Stimulated activated CD8-positive, alpha-beta memory T cell treated with anti-CD3 and anti-CD28 coated beads, Interleukin-12 subunit alpha, Interleukin-12 subunit beta, amount 100 ng/mL, for 1 hour (primary cell): Measurements from ENCODE around the gene SORCS2.
"Not testable (repeated sequence)": the region's sequence is repeated elsewhere in the genome, so short reads cannot be mapped to it uniquely, and the experiment has no call there.

Experiments
- DNase-seq: peaks from one replicate; pipeline ENCODE4 v3.0.0-alpha.2; 2020; ENCODE audit warnings: low read depth

The SORCS2 gene

DNA sequence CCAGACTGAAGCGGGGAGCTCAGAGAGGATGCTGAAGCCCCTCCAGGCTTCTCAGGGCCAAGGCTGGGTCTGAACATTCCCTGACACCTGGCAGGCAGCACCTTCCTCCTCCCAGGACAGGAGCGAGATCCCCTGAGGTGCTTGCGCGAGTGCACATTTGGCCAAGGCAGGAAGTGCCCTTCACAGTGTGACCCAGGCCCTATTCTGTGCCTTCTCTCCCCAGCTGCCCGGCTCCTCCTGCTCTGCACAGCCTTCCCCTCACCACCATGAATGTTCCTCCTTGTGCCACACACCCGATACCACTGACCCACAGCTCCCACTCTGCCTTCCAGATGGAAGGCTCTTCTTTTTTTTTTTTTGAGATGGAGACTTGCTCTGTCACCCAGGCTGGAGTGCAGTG, 259.5 kb downstream of the SORCS2 start:
- DNase-seq: no peak

DNA sequence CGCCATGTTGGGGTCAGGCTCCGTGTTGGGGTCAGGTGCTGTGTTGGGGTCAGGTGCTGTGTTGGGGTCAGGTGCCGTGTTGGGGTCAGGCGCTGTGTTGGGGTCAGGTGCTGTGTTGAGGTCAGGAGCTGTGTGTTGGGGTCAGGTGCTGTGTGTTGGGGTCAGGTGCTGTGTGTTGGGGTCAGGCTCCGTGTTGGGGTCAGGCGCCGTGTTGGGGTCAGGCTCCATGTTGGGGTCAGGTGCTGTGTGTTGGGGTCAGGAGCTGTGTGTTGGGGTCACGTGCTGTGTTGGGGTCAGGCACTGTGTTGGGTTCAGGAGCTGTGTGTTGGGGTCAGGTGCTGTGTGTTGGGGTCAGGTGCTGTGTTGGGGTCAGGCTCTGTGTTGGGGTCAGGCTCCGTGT, 260.5 kb downstream of the SORCS2 start:
- not testable (repeated sequence) for DNase-seq

DNA sequence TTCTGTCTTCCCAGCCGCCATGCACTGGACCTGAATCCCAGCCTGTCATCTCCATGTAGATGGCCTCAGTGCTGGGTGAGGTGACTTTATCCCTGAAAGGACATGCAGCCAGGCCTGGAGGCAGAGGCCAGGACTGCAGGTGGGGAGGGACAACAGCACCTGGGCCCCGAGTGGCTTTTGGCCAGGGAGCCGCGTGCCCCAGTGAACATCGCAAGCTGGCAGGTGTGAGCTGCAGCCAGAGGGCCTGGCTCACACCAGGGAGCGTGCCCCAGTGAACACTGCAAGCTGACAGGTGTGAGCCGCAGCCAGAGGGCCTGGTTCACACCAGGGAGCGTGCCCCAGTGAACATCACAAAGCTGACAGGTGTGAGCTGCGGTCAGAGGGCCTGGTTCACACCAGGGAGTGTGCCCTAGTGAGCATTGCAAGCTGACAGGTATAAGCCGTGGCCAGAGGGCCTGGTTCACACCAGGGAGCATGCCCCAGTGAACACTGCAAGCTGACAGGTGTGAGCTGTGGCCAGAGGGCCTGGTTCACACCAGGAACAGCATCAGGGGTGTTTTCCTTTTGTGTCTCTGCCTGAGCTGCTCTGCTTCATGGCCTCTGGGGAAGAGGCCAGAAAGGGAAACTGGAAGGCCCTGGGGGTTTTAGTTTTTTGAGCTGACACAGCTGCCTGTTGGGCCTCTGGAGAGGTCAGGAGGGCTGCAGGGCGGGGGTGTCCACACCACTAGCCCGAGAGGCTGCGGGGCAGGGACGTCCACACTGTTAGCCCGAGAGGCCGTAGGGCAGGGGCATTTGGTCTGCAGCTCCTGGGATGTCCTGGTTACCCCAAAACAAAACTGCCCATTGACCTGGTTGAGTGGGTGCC, 265.1 kb downstream of the SORCS2 start:
- no peak for DNase-seq

DNA sequence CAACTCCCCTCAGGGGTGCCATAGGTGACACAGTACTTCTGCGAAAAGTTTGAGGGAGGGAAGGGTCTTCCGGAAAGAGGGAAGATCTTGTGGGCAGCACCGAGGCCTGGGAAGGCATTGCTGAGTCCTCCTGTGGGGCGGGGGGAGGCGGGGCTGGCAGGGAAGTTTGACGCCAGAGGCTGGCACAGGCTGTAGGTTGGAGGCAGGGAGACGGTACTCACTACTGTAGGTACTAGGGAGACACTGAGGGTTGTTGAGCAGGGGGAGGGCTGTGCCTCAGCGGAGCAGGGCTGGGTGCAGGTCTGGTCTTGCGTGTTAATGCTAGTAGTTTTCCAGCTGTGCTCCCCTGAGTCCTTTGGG, 265.7 kb downstream of the SORCS2 start:
- no peak for DNase-seq

DNA sequence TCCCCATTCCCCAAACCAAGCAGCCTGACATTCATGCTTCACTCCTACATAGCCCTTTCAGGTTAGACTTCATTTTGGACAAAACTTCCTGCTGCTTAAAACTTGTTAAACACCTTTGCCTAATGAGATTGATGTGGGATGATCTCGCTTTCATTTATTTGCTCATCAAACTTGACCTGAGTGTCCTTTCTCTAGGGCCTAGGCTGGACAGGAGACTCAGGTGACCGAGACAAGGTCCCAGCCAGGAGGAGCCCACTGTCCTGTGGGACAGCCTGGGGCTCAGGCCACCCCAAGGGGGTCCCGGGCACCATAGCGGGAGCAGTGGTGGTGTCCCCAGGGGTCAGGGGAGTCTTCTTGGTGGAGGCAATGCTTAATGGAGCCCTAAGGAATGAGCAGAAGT, 266.1 kb downstream of the SORCS2 start:
- no peak for DNase-seq

DNA sequence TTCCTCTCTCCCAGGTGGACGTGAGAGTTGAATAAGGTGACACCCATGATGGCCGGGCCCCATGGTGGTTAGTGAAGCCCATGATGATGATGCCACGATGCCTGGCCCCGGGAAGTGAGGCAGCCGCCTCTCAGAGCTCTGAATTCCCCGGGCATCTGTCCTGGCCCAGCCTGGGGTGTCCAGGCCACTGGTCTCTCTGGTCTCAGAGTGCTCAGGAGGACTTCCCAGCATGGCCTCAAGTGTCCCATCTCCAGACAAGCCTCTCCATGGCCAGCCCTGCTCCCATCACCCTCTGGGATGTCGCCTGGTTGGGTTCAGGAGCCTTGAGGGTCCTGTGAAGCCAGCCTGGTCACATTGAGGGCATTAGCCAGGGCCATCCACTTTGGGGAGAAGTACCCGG, 267.1 kb downstream of the SORCS2 start:
- no peak for DNase-seq

DNA sequence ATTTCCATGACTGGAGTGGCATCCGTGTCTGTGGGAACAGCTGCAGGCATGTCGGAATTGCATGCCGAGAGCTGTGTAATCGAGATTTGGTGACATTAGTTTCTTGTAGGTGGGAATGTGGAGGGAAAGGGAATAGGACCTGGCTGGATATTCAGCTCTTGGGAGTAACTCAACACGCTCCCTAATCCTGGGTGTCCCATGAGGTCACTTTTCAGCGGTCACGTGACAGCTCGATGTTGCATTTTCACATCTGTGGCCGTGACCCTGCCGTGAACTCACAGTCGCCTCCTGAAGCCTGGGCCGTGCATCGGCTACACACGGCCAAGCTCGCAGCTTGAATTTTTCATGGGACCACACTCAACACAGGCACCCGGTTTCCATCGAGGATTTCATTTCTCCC, 268.2 kb downstream of the SORCS2 start:
- DNase-seq: no peak

DNA sequence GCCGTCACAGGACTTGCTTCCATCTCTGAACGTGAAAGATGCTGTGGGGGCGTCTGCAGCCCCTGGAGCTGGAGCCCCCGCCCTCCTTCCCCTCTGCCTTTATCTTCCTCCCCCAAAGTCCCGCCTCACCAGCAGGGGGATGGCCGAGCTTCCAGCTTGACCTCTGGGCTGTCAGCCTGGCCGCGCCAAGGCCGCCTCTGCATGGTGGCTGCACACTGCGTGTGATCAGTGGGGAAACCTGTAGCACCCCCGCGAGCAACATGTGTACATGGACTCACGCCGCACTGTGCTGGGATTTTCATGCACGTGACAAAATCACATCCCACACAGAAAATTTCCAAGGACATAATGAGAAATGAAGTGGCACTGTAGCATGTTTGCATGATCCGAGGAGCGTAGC, 268.9 kb downstream of the SORCS2 start:
- DNase-seq: no peak

DNA sequence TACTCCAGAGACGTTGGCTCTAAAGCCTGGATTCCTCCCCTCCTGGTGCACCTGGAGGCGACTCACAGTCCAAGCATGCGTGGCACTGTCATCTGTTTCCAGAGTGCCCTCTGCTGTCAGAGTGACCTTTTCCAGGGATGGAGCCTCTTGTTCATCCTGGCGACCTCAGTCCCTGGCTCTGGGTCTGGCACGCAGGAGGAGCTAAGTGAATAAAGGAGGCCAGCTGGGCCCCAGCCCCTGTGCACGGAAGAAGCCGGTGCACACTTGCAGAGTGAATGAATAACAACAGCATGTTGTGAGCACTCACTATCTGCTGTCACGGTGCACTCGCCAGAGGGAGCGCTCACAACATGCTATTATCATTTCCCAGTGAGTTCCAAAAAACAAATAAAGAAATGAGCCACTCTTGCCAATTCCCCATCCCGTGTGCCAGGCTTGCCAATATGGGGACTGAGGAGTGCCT, 270.2 kb downstream of the SORCS2 start:
- no peak for DNase-seq

DNA sequence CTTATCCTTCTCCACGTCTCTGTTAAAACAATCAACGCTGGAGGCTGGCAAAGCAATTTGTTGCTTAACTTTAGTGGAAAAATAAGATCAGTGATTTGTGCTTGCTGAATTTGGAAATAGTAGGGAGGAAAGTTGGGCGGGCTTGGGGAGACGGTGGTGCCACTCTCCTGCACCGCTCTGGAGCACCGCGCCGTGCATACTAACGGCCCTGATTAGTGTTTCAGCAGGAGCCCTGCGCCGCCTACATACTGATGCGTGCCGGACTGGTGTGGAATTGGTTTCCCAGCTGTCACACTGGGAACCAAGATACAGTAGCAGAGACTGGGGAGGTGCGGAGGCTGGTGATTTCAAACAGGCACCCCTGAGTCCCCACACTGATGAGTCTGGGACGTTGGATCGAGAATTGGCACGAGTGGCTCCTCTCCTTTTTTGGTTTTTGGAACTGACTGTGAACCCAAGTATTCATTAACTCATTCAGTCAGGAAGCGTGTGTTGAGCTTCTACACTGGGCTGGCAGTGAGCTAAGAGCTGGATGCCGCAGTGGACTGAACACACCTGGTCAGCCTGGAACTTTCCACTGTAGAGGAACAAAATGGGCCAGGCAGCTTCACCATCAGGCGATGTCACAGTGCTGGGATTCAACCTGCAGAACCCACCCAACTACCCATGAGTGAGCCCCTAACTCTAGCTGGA, 271.4 kb downstream of the SORCS2 start:
- no peak for DNase-seq

DNA sequence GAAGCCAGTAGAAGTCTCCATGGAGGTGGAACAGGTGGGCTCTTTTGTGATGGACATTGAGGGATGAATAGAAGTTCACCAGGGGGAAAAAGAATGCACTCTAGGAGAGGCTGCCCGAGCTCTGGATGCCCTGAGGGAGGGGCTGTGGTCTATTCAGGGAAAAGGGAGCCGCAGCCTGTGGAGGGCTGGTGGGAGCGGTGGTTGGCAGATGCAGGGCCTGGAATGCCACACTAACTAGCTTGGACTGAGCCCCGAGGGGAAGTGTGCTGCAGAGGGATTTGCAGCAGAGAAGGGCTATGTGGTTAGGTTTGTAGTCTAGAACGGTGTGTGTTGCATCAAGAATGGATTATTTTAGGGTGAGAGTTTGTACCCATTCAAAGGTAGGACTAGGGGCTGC, 271.9 kb downstream of the SORCS2 start:
- DNase-seq: no peak

DNA sequence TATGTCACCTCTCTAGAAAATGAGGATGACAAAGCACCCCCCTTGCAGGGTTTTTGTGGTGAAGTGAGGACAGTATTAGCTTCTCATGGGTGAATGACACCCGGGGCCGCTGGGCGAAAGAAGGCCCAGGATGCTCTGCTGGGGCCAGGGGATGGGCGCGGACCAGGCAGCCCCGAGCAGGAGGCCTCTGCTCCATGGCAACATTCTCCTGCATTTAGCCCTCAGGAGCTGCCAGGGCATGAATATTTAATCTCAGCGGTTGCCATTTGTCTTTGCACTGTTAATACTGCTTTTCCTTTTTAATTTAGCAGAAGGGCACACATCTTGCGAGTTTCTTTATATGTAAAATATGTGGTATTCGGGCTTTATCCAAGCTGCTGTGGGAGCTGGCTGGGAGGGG, 272.7 kb downstream of the SORCS2 start:
- DNase-seq: no peak

DNA sequence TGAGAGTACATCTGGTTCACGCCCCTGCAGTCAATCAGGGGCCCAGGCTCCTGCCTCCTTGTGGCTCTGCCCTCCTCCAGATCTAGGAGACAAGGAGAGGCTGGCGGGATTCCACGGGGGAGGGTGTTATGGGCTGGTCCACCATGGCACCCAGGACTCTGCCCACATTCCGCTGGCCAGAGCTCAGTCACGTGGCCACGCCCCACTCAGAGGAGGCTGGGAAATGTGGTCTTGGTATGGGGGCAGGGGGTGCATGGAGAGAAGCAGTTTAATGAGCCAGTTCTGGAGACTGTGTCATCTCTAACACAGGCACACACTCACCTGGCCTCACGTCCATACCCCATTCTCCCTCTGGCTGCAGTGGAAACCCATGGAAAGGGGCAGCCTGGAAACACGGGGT, 273.9 kb downstream of the SORCS2 start:
- no peak for DNase-seq

DNA sequence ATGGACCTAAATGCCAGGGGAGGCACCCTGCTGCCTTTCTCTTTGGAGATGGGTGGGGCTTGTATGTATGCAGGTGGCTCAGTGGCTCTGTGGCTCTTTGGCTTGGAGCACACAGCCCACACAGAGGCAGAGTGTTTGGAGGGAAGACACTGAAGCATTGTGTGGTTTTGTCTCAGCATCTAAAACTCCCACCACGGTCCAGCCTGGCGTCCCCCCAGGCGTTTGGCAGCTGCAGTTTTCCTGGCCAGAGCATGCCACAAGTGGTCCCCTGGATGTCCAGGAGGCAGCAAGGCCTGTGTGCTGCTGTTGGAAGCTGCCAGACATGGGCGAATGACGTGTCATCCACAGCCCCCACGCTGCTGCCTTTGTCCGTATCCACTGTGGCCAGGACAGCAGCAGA, 274.6 kb downstream of the SORCS2 start:
- no peak for DNase-seq

DNA sequence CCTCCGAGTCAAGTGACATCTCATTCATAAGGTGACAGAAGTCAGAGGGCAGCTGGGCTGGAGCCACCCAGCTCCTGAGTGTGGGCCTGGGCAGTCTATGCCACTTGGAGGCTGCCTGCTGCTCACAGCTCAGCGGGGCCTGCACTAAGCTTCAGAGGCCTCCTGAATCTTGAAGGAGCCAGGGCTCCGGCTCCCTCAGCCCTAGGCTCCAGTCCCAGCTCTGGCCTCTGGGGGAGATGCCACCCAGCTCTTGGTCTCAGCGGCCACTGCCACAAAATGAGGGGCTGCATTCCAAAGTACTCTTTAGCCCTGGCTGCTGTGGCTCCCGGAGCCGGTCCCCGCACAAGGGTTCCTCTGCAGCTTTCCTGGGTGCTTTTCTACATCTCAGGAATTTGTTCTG, 275.1 kb downstream of the SORCS2 start:
- DNase-seq: no peak

DNA sequence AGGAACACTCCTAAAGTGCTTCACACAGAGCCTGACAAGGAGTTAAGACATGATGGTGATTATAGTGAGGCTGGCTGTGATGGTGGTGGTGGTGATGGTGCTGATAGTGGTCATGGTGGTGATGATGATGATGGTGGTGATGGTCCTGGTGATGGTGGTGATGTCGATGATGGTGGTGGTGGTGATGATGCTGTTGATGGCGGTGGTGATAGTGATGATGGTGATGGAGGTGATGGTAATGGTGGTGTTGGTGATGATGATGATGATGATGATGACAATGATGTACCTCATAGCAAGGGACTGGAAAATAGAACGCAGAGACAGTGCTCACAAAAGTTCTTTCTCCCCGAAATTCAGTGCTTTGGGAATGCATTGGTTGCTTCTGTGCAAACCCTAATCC, 276.7 kb downstream of the SORCS2 start:
- no peak for DNase-seq

DNA sequence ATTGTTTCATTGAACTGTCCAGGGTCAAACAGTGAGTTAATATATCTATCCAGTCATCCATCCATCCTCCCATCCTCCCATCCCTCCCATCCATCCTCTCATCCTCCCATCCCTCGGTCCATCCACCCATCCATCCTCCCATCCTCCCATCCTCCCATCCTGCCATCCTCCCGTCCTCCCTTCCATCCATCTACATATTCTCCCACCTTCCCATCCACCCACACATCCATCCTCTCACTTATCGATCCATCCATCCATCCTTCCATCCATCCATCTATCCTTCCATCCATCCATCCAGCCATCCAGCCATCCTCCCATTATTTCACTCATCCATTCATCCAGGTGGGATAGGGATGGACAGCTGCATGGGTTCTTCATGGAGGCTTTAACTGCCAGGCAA, 277.8 kb downstream of the SORCS2 start:
- no peak for DNase-seq

DNA sequence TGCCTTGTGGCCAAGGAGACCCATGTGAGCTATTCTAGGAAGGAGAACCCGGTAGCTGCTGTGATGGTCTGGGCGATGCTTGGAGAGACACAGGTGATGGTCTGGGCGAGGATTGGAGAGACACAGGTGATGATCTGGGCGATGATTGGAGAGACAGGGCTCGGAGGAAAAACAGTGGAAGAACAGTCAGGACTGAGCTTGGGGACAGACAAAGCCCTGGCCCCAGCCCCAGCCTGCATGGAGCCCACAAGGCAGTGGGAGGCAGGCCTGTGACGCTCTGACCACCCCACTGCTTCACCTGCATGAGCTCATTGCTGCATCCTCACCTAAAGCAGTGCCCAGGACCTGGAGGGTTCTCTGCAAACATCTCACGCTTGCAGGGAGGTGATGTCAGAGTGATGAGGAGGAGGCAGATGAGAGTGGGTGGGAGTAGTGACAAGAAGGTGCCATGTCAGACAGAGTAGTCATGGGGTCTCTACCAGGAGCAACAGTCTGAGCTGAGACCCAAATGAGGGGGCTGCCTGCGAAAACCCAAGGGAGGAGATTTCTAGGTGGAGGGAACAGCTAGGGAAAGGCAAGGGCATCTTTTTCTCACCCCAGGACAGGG, 278.3 kb downstream of the SORCS2 start:
- DNase-seq: no peak

DNA sequence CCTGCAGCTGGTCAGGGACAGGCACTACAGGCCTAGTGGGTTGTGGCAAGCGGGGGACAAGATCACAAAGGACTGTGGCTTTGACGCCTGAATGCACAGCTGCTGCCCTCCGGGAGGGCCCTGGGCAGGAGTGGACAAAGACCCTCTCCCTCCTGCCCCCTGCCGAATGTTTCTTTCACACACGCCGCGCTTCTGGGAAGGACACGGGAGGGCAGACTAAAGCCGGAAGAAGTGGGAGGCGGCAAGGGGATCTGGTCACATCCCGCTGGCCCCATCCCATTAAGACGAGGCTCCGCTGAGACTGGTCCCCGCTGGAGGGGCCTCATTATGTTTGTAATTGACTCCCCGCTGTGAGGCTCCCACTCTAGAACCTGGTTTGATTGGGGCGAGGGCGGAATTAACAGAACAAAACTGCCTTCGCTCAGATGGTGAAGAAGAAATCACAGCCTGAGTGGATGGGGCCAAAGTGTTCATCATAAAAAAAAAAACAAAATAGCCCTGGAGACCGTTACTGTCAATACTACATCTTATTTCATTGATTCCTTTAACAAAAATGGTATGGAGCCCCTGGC, 280.2 kb downstream of the SORCS2 start:
- no peak for DNase-seq

DNA sequence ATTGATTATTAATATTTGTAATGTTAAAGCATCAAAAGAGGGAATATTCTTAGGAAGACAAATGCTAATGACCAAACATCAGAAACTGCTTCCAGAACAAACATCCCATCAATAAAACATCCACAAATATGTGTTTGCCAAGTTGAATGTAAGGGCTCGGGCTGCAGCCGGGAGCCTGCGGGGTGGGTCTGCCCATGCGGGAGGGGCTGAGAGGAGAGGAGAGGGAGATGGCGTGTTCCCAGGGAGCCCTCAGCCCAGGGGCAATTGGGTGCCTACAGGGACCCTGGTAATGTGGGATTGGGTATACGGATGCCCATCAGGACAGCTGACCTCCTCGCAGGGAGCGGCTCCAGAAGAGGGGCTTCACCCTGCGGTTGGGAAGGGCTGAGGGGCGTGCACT, 280.7 kb downstream of the SORCS2 start:
- DNase-seq: no peak

DNA sequence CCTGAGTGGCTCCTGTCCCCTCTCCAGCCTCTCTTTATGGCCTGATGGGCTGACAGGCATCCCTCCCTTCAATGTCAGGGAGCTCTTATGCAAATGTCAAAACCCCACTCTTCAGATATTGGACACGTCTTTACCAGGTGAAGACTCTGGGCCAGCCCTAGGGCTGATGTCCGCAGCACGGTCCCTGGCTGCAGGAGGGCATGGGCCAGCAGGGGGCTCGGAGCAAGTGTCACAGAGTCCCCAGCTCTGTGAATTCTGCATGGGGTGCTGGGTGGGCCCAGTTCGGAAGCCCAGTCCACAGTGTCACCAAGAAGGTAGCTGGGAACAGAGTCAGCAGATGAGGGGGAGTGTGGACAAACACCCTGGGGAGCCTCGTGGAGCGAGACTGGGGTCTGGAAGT, 282.0 kb downstream of the SORCS2 start:
- no peak for DNase-seq

DNA sequence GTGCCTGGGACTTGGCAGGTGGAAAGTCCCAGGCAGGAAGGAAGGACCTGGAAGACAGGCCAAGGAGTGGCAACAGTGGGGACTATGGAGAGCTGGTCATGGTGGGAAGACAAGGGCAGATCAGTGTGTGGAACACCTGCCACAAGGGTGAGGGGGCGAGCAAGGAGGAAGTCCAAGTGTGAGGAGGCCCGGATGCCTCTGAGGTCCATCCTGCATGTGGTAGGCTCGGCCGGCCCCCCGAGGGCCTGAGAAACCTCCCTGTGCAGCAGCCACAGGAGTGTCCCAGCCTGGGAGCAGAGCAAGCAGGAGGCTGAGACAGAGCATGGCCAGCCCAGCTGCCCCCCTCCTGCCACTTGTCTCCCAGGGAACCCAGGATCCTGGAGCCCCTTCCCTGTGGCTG, 282.9 kb downstream of the SORCS2 start:
- no peak for DNase-seq

DNA sequence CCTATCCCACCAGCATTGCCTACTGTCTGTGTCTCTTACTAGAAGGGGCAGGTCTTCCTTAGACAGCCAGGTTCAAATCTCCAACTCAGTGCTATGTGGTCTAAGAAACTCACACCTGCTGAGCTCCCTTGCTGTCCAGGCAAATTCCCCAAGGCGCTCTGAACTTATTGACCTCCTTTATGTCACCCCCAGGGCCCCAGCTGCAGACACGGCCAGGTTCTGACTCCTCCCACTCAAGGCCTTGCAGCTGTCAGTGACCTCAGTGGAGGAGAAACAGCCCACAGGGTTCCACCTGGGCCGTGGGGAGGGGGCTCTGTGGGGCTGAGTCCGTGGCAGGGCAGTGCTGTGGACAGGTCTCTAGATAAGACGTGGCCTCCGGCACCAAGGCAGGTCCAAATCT, 284.5 kb downstream of the SORCS2 start:
- DNase-seq: no peak
